NCI-H226 (cell line): ENCODE results near the gene PTDSS2.

Source experiments
- DNase-seq: peaks from one replicate; pipeline ENCODE4 v3.0.0-alpha.2; 2015

The PTDSS2 gene

DNA sequence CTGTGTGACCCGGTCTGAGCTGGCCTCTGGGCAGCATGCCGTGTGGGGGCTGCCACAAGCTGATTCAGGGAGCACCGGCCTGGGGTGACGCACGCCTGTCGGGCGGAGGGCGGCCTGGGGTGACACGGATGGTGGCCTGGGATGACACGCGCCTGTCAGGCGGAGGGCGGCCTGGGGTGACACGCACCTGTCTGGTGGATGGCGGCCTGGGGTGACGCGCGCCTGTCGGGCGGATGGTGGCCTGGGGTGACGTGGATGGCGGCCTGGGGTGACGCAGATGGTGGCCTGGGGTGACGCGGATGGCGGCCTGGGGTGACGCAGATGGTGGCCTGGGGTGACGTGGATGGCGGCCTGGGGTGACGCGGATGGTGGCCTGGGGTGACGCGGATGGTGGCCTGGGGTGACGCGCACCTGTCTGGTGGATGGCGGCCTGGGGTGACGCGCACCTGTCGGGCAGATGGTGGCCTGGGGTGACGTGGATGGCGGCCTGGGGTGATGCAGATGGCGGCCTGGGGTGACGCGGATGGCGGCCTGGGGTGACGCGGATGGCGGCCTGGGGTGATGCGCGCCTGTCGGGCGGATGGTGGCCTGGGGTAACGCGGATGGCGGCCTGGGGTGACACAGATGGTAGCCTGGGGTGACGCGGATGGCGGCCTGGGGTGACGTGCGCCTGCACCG is 21.5 kb downstream of the PTDSS2 start:
- no peak for DNase-seq

DNA sequence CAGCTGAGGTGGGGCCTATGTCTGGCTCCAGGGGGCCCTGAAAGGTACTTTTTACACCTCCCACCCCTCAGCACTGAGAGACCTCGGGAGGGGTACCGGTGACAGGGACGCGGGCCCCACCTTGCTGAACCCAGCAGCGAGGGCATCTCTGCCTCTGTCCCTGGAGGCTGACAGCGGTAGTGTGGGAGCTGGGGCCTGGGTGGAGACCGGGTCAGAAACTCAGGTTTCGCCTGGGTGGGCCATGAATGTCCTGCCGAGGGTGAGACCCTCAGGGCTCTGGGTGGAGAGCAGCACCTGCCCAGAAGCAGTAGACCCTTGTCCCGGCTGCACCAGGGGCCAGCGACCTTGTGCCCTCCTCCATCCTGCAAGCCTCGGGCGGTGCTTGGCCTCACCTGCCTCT is 22.2 kb downstream of the PTDSS2 start:
- DNase-seq, result no peak

DNA sequence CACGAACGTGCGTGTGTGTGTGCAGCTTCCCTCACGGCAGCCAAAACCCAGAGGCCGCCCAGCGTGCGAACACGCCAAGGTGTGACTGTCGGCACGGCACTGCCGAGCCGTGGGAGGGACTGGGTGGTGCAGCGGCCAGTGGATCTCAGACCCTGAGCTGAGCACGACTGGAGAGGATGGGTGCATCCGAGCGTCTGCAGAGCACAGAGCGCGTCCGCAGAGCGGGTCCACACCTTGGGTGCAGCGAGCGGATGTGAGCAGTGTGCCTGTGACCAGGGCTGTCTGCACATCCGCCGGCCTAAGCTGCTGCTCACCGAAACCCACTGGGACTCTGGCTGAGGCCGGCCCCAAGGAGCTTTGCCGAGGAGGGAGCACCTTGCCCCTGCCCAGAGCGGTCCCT is 22.7 kb downstream of the PTDSS2 start:
- no peak for DNase-seq

DNA sequence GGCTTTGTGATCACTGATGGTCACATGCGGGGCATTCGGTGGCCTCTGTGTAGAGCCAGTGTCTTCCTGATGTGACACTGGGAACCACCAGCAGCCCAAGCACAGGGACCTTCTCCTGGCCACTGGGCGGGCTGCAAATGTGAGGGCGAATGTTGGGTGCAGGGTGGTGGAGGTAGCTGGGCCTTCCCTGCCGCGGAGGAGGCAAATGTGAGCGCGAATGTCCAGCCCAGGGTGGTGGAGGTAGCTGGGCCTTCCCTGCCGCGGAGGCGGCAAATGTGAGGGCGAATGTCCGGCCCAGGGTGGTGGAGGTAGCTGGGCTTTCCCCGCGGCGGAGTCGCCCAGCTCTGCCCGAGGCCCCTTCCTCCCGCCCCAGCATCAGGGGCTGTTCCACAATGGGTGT is 23.3 kb downstream of the PTDSS2 start:
- DNase-seq, result no peak

DNA sequence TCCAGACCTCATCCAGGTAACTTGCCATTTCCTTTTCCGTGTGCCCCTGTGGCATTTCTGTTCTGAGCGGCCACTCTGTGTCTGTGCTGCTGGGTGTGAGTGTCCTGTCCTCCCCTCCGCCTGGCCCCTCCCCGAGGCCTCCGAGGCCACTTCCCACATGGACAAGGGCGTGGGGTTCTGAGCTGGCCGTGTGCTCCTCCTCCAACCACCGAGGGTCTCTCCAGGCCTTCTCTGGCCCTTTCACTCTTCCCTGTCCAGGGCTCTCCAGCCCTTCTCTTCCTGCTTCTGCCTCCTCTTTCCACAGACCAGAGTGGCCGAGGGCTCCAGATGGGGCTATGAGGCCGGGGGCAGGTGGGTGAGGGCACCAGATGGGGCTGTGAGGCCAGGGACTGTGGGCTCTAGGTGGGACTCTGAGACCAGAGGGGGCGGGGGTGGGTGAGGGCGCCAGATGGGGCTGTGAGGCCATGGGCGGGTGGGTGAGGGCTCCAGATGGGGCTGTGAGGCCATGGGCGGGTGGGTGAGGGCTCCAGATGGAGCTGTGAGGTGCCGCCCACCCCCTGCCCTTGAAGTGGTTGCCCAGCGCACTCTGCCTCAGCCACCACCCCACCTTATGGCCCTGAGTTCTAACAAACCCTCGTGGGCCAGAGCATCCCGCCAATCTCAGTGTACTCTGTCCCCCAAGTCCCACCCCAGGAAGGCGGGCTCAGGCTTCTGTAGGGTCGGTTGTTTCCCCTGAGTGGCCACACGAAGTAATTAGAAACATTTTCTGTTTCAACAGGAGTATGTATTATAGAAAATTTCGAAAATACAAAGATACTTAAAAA is 24.1 kb downstream of the PTDSS2 start:
- DNase-seq, result no peak

DNA sequence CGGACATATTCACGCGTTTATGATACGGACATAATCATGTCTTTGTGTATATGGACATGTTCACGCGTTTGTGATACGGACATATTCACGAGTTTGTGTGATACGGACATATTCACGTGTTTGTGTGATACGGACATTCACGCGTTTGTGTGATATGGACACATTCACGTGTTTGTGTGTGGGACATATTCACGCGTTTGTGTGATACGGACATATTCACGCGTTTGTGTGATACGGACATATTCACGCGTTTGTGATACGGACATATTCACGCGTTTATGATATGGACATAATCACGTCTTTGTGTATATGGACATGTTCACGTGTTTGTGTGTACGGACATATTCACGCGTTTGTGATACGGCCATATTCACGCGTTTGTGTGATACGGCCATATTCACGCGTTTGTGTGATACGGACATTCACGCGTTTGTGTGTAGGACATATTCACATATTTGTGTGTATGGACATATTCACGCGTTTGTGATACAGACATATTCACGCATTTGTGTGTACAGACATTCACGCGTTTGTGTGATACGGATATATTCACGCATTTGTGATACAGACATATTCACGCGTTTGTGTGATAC is 24.9 kb downstream of the PTDSS2 start:
- DNase-seq, result no peak

DNA sequence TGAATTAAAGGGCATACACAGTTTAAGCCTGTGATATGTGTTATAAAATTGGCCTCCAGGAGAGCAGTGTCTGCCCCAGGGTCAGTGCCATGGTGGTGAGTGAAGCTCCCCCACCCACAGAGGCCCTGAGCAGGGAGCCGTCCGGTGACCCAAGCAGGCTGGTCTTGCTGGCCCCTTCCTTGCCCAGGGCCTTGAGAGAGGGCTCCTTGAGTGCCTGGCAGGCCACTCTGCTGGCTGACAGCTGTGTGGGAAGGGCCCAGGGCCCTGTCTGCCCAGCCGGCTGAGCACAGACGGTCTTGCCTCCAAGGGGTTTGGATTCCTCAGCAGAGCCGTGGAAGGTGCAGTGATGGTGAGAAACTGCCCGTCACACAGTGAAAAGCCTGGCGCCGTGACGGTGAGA is 25.9 kb downstream of the PTDSS2 start:
- DNase-seq, result no peak

DNA sequence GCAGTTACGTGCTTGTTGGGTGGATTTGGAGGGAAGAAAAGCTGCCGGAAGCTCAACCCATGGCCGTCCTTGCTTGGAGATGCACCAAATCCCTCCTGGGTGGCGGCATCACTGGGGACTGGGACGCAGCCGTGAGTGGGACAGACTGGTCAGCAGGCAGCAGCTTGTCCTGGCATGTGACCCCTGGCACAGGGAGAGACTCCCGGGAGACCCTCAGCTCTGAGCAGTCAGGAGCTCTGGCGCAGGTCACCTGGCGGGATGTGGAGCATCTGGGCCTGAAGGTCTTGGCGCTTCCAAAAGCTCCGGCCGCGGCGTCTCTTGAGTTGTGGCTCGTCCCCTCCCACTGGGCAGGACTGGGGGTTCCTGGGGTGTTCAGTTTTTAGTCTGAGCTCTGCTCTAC is 26.3 kb downstream of the PTDSS2 start:
- no peak for DNase-seq

DNA sequence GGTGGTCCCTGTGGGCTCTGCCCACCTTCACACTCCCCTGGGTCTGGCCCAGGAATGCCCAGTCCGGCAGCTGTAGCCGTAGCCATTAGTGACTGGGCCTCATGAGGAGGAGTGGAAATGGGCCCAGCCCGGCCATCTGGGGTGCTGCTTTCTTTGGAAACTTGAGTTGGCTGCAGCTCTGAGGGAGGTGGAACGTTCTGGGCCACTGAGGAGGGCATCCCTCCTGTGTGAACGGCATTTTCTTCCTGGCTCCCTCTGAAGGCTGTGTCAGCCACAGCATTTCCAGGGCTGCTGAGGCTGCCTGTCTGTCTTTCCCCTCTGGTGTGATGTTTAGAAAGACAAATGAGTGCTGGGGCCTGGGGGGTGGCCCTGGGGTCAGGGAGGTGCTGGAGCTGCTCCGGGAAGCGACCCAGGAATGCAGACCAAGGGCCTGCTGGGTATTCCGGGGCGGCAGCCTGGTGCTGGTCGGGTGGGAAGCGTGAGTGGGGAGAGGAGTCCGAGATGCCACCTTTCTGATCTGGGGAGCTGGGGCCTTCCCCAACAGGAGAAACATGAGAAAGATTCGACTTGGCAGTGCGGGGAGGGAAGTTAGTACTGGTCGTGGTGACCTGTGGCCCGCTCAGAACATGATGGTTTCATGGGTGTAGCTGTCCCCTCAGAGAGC is 27.1 kb downstream of the PTDSS2 start:
- DNase-seq, result no peak

DNA sequence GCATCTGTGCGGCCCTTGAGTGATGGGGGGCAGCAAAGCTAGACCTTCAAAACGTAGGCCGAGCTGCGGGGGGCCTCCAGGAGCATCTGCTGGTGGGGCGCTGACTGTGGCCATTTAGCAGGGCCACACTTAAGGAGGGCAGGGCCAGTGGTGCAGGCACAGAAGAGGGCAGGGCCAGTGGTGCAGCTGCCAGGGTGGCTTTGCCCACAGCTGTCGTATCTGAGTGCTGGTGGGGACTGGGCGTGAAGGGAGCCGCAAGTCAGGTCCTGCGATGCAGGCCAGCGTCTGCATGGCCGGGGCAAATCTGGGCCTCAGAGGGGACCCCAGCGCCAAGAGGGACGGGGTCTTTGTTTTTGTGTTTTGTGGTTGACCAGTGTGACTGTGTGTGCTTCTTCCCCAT is 29.2 kb downstream of the PTDSS2 start:
- no peak for DNase-seq

DNA sequence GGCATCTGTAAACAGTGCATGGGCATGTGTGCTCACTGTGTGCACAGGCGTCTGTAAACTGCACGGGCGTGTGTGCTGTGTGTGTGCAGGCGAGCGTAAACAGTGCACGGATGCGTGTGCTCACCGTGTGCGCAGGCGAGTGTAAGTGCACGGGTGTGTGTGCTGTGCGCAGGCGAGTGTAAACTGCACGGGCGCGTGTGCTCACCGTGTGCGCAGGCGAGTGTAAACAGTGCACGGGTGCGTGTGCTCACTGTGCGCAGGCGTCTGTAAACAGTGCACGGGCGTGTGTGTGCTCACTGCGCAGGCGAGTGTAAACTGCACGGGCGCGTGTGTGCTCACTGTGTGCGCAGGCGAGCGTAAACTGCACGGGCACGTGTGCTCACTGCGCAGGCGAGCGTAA is 34.5 kb downstream of the PTDSS2 start:
- no peak for DNase-seq

DNA sequence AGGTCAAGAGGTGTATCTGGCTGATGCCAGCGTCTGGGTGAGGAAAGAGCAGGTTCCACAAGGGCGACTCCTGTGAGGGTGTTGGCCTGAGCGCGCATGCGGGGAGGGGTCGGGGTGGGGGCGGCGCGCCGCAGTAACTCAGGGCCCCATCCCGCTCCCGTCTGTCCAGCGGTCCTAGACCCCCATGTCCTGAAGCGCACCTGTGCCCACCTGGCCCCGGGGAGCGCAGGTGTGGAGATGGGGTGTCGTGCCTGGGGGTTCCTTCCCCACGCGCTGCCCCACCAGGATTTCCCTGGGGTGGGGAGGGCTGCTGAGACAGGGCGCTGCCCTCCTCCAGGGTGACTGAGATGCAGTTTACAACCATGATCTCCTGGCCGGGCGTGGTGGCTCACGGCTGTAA is 36.1 kb downstream of the PTDSS2 start:
- no peak for DNase-seq

DNA sequence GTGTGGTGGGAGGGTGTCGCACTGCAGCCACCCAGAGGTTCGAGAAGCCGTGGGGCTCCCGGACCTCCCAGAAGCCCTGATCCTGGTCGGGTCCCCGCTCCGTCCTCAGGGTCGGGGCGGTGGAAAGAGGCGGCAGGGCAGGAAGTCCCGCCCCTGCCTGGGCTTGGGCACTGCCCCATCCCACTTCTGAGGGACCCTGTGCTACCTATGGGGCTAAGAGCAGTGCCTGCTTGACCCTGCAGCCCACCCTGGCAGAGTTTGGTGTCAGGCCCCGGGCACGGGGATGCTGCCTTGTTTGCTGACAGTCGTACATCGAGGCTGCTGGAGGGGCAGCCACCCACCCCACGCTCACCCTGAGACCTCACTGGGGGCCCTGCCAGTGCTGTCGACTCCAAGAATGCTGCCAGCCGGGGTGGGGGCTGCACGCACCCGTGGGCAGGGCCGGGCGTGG is 37.5 kb downstream of the PTDSS2 start:
- no peak for DNase-seq

DNA sequence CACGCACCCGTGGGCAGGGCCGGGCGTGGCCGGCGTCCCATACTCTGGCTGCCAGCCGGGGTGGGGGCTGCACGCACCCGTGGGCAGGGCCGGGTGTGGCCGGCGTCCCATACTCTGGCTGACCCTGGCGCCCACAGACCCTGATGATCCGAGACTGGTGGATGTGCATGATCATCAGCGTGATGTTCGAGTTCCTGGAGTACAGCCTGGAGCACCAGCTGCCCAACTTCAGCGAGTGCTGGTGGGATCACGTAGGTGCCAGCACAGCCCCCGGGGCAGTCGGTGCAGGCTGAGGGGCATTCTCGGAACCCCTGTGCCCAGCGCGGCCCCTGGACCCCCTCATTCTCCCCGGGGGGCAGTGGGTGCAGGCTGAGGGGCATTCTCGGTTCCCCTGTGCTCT is 38.0 kb downstream of the PTDSS2 start:
- no peak for DNase-seq

DNA sequence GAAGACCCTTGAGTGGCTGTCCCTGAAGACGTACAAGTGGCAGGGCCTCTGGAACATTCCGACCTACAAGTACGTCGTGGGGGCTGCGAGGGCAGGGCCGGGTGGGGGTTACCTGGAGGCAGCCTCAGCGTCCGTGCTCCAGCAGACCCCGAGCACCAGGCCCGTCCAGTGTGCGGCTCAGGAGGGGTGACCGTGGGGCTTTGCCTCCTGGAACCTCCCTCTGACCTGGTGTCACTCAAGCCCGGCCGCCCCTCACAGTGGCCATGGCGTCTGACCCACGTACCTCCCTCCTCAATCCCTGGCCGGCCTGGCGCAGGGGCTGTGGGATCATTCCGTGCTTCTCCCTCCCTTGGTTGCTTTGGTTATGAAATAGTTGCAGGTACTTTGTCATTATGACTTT is 38.5 kb downstream of the PTDSS2 start:
- no peak for DNase-seq

DNA sequence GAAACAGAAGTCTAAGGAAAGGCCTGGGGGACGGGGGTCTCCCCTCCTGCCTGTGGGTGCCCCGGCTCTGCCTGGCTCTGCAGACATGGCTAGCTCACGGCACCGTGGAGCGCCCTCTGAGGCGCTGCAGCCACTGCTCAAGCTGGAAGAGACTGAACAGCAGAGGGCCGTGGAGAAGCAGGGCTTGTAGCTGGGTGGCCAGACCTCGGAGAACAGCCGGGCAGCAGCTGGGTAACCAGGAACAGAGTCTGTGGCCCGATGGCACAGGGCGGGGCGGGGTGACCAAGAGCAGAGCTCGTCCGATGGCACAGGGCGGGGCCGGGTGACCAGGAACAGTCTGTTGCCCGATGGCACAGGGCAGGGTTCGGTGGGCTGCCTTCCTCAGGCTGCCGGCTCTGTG is 38.9 kb downstream of the PTDSS2 start:
- no peak for DNase-seq

DNA sequence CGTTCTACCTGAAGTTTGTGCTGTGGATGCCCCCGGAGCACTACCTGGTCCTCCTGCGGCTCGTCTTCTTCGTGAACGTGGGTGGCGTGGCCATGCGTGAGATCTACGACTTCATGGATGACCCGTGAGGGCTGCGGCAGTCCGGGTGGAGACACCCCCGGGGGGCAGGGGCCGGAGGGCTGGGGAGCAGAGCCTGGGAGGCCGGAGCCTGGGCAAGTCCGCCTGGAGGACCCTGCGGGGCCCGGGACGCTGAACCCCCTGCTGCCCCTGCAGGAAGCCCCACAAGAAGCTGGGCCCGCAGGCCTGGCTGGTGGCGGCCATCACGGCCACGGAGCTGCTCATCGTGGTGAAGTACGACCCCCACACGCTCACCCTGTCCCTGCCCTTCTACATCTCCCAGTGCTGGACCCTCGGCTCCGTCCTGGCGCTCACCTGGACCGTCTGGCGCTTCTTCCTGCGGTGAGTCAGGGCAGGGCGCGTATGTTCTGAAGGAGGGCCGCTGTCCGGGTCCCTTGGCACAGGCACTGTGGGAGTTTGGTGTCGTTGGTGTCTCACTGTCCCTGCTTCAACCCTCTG is 39.6 kb downstream of the PTDSS2 start:
- DNase-seq, result no peak

DNA sequence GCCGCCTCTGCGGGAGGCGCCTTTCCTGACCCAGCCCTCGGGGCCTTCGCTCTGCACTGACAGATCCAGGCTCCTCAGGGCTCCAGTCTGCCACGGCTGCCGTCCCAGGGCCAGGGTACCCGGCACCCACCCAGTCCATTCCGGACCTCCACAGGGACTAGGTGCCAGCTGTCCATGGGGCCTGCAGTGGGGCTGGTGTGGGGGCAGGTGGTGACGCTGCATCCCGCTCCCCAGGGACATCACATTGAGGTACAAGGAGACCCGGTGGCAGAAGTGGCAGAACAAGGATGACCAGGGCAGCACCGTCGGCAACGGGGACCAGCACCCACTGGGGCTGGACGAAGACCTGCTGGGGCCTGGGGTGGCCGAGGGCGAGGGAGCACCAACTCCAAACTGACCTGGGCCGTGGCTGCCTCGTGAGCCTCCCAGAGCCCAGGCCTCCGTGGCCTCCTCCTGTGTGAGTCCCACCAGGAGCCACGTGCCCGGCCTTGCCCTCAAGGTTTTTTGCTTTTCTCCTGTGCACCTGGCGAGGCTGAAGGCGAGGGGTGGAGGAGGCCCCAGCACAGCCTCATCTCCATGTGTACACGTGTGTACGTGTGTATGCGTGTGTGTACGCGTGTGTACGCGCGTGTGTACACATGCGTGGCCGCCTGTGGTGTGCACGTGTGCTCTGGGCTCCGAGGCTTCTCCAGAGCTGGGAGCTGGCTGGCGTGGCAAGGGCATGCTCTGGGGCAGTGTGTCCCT is 40.3 kb downstream of the PTDSS2 start:
- no peak for DNase-seq

DNA sequence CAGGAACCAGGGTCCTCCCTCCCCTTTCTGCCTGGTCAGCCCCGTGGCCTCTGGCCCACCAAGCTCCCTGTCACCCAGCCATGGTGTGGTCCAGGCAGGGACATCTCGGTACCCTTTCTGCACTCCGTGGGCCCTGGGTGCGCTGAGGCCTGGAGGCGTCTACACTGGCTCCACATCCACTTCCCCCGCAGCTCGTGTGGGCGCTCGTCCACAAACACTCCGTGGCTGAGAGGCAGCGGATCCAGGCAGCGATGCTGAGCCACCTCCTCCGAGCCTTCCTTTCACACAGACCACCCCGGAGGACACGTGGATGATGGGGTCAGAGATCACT is 40.8 kb downstream of the PTDSS2 start:
- DNase-seq, result no peak

DNA sequence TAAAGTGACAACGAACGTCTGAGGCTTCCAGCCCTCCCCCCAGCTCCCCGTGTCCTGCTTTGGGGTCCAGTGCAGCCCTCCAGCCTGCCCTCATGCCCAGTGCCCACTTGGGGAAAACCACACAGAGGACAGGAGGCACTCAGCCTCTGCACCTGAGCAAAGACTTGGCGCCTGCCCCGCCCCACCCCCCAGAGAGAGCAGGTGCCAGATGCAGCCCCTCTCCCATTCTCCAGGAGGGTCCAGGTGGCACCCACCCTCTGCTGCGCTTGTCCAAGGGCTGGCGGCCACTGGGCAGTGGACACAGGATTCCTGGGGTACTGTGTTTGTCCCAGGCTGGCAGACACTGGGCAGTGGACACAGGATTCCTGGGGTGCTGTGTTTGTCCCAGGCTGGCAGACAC is 41.3 kb downstream of the PTDSS2 start:
- DNase-seq, result no peak

DNA sequence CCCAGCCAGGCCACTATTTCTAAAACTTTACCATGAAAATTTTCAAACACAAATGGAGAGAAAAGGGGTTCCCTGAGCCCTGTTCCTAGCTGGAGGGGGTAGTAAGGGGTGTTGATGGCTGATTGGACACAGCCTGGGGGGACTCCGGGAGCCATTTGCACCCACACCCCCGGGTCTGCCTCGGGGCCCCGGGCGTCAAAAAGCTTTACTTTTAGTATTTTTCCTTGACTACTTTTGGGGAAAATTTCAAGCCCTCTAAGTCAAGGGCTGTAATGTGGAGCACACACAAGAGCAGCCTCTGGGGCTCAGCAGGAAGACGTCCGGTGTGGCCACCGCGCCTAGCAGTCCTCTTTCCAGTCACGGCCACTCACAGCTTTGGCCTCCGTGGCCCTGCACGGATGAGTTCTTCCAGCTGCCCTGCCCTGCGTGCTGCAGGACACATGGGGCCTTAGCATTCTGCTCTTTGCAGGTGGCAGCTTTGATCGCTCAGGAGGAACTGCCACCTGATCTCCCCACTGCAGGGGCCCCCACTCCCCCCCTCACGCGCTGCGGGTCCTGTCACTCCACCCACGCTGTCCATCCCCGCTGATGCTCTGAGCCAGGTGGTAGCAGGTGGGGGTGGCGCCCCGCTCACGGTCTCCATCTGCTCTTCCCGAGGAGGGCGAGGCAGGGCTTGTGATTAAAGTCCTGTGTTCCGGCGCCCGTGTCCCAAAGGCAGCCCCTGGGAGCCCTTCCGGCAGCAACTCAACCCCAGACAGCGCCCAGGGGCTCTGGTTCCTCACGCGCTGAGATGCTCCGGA is 42.5 kb downstream of the PTDSS2 start:
- no peak for DNase-seq
